IPS DF 4.7 (cell line): ENCODE measurements around the gene DHX57.
A peak's percentile ranks its signal among the peaks of the same experiment; 100 is the strongest.

ENCODE experiments used
- DNase-seq: peaks from one replicate; pipeline ENCODE4 v3.0.0-alpha.2; 2013; ENCODE audit warnings: low spot score; ENCODE audit errors: extremely low read depth

DHX57 gene

GRCh38 chr2:38751596-38752410 is 123.9 kb downstream of the DHX57 start:
- no peak for DNase-seq

DNA sequence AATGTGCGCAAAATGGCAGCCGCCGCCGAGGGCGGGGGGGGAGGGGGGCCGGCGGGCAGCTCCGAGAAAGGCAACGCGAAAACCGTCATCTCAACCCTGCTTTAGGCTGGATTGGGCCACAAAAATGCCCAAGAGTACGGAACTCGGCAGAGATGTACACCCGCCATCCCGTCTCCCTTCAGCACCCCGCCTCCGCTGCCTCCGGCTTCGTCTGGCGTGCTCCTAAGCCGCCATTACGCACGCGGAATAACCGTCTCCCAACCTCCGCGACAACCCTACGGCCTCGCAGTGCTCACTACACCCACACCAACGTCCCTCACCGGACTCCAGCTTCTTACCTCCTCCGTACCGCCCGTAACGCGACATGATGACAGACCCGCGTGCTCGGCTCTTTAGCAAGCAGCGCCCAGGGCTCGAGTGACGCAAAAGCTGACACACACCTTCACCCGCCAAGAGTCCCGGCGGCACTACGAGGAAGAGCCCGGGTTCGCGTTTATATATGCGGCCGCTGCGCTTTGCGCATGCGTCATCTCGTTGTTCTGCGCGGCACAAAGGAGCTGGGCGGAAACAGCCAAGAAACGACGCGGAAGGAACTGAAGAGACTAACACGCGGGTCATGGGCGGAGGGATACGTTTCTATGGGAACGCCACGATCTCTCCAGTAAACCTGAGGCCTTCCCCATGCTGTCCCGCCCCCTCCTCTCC is 124.7 kb downstream of the DHX57 start, which contains the start of gene SRSF7:
Gene SRSF7, minus strand, starts transcription at position 471 of the 705 bp plus-strand sequence. Its CDS starts 105 bp downstream, at position 366.
- peak; percentile 99 for DNase-seq

DNA sequence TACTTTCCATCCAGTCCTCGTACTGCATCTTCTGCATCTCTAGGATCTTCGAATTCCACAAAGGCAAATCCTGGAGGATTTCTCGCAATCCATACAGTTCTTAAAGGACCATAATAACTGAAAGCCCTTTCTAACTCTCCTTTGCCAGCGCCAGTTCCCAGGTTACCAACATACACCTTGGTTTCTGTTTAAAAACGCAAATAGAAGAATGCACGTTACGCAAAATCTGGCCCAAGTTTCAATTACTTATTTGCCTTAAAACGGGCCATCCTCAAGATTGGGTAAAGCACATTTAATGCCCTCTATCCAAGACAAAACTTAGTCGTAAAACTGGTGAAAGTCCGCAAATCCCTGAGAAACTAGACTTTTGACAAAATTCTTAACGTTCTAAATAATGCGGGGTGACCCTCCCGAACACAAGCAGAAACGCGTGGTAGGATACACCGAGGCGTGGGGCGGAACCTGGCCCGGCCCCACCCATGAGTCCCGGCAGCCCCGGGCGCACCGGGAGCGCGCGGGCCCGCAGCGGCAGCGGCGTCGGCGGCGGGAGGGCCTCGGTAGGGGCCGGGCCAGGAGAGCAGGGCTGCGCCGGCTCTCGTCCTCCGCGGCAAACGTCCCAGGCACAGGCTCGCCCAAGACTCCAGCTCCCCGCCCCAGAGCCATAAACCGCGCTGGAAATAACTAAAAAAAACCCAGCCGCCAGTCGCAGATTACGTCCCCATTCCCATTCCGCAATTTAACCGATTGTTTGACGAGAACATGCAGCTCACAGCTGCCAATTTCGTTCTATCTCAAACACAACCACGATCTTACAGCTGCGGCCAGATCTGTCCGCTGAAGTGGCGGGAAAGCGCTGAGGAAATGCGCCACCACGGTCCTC is 125.5 kb downstream of the DHX57 start:
- no peak for DNase-seq

DNA sequence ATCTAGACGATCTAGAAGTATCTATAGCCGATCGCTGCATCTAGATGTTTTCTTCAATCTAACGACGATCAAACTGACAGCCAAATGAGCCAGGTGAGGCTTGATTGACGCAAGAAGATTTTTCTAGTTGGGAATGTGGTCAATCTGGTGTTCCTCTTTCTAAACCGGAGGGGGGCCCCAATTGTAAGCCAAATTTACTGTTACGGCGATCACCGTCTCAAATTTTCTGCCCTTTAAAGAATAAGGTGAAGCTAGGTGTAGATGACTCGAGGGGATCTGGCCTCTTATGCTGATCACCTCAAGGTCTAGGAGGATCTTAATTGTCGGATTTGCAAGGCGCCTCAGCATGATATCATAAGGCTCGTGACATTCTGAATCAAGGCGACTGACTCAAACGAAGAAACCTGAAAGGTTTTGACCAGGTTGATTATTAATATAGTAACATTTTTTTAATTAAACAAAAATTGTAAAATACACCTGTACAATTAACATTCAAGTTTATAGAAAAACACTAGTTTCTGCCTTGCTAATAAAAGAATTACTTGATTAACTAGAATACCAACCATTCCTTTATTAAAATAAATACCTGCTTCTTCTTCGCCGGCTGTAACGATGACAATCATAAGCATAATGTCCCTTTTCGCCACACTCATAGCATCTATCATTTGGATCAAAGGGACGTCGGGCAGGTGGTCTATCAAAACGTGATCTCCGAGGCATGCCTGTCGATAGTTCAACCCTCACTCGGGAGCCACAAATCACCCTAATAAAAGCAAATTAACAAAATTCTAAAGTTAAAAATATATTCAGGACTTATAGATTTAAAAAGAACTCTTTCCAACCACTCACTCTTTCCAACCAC is 126.6 kb downstream of the DHX57 start:
- DNase-seq: no peak

DNA sequence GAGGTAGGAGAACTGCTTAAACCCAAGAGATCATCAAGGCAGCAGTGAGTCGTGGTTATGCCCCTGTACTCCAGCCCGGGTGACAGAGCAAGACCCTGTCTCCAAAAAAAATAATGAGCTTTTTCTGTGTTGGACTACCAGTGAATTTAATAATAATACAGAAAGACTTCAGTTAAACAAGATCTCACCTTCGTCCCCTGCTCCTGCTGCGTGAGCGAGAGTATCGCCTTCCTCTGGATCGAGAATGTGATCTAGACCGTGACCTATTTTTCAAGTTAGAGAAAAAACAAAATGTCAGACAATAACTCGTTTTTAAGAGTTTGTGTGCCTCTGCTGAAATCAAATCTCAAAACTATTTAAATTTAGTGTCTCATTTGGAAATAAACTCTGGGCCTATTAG is 127.3 kb downstream of the DHX57 start:
- DNase-seq: no peak

DNA sequence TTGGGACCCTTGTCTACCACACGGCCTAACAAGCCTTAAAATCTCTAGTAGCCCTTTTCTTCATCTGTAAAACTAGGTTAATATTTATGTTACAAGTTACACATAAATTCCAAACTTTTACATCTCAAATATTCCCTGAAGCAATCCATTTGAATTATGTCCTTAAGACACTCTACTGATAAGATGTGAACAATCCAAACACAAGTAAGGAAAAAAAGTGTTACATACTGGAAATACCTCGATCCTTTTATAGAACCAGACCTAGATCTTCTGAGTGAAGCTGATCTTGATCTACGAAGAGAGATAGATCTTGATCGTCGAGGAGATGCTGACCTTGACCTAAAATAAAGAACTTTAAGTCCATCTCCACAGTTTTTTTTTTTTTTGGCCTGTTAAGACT is 127.9 kb downstream of the DHX57 start:
- DNase-seq: no peak
